HG02870 (cell line): ENCODE data around the gene CCDC27.
"Not testable (repeated sequence)": the region's sequence is repeated elsewhere in the genome, so short reads cannot be mapped to it uniquely, and the experiment has no call there.

Source experiments
- ATAC-seq: cut with Tn5 transposase; IDR thresholded peaks from one replicate; pipeline ENCODE4 v1.9.1; 2021; ENCODE audit warnings: mild to moderate bottlenecking, moderate library complexity; ENCODE audit not compliant: unreplicated experiment

Gene CCDC27

DNA sequence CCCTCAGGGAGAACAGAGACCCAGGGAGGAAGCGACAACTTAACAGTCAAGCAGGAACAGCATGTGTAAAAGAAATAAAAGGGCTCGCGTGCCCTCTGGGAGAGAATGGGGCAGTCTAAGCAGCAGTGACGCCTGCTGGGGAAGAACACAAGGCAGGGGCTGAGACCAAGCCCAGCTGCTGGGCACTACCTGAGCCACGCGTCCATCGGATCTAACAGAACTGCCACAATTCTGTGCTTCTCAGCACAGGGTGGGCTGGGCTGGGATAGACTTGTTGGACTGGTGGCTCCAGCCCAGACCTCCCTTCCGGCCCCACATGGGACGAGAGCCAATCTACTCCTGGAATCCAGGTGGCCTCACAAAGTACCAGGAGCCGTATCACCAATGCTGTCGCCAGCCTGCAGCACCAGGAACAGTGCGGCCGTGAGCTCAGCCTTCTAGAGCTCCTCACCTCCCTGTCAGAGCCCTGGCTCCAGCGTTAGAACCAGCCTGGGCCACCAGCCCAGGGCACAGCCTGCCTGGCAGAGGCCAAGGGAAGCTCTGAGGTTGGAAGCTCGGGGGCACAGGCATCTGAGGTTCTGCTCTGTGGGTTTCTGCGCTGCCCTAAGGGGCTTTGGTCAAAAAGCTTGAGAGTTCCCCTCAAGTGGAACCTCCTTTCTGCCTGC lies 36.6 kb downstream of the CCDC27 start:
- ATAC-seq, result no peak

DNA sequence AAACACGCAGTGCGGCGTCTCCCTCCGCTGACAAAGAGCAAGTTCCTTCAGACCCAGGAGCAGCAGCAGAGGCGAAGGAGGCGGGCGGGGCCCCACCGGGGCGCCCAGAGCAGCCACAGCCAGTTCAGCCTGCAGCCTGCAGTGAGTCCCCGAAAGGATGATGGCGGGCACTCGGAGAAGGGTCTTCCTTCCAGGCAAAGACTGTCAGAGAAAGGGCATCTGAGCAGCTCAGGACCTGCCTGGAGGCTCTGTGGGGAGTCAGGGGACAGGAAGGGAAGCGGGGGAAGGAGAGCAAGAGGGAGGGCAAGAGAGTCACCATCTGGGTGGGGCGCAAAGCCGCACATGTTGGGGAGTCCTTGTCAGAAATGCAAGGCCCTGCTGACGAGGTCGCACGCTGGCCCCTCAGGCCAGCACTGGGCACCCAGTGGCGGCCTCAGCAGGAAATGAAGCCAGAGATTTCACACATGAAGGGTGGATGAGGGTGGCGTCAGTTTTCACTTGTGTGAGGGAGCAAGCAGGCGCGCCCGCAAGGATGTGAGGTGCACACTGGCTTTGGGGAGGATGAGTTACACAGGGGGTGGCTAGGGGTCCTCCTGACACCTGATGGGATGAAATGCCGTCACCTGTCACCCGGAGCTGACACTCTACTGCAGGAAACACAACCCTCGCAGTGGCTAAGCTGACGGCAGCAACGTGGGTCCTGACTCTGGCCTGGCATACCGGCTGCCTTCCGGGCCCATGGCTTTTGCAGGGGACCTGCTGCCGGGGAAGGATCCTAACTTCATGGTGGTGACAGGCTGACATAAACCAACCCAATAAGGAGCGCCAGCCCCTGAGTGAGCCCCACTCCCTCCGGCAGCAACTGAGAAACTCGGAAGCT lies 37.4 kb downstream of the CCDC27 start:
- ATAC-seq, result no peak

- no peak for ATAC-seq
These were observed 38.3 kb downstream of the CCDC27 start for GRCh38 chr1:3790500-3790923.

GRCh38 chr1:3790952-3791351 lies 38.7 kb downstream of the CCDC27 start:
- ATAC-seq, result no peak

DNA sequence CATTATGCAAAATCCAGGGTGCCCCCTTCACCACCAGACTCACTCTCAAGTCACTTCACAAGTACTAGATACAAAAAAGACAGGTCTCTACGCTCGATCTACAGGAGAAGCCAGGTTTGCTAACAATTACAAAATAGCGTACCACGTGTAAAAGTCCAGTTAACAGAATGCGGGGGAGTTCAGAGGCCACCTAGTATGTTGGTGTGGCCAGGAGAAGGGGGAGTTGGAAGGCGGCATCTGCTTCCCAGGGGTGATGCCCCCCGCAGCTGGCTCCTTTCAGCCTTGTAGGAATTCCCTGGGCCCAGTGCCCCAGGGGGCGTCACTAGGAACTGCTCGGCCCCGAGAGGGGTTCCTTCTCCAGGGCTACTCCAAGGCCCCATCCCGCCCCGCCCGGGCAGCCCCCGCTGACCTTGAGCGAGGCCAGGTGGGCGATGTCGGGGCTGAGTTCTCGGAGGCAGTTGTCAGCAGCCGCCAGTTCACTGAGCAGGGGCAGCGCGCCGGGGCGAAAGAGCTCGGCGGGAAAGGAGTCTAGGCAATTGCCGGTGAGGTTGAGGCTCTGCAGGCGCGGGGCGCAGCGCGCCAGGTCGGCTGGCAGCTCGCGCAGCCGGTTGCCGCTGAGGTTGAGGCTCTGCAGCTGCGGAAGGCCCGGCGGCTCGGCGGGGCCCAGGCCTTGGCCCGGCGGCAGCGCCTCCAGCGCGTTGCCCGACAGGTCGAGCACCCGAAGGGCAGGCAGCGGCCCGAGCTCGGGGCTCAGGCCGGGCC lies 43.4 kb downstream of the CCDC27 start:
- no peak for ATAC-seq

GRCh38 chr1:3796215-3797061 lies 44.2 kb downstream of the CCDC27 start, which contains the start of gene LRRC47:
LRRC47 (minus strand) TSS chr1:3796498; CDS start chr1:3796476, 22 bp downstream.
- ATAC-seq, result peak; percentile 90

DNA sequence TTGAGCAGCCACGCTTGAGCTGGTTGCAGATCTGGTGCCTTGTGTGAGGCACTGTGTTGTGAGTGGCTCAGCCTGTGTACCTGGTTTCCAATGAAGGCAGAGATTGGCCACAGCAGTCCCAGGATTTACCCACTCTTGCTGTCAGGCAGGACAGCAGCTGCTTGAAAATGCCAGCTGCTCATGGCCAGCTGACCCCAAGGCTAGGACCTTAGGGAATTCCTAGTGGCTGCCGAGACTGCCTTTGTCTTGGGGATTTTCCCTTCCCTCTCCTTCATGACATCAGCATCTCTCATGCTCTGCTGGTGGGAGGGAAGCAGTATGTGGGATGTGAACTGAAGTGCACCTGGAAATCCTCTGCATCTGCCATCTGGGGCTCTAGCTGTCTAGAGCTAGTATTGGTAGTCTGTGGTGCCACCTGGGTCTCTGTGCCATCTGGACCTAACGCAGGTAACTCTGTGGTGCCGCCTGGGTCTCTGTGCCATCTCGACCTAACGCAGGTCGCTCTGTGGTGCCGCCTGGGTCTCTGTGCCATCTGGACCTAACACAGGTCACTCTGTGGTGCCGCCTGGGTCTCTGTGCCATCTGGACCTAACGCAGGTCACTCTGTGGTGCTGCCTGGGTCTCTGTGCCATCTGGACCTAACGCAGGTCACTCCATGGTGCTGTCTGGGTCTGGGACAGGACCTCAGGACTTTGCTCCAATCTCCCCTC lies 47.9 kb downstream of the CCDC27 start:
- no peak for ATAC-seq

DNA sequence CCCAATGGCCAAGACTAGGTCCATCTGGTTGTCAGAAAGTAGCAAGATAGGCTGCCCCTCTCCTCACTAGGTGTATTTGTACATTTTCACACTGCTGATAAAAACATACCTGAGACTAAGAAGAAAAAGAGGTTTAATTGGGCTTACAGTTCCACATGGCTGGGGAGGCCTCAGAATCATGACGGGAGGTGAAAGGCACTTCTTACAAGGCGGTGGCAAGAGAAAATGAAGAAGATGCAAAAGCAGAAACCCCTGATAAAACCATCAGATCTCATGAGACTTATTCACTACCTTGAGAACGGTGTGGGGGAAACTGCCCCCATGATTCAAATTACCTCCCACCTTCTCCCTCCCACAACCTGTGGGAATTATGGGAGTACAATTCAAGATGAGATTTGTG lies 48.5 kb downstream of the CCDC27 start:
- not testable (repeated sequence) for ATAC-seq

- ATAC-seq, result no peak
These were observed 51.8 kb downstream of the CCDC27 start for GRCh38 chr1:3803905-3804626.

GRCh38 chr1:3804627-3804944 lies 52.3 kb downstream of the CCDC27 start:
- ATAC-seq, result not testable (repeated sequence)

DNA sequence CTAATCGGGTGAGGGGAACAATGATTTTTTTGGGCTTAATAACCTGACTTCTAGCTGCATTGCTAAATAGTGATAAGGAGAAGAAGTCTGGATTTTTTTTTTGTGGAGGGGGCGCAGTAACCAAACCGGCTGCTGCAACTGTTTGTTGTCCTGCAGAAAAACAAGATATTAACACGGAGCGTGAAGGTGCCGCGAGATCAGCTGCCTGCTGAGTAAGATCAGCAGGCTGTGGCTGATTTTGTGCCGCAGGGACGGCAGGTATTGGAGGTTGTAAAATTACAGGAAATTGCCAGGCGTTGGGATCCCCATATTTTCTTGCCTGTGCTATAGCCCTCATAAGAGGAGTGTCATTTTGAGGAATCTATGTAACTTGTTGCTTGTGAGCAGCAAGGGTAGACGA lies 52.8 kb downstream of the CCDC27 start:
- no peak for ATAC-seq

DNA sequence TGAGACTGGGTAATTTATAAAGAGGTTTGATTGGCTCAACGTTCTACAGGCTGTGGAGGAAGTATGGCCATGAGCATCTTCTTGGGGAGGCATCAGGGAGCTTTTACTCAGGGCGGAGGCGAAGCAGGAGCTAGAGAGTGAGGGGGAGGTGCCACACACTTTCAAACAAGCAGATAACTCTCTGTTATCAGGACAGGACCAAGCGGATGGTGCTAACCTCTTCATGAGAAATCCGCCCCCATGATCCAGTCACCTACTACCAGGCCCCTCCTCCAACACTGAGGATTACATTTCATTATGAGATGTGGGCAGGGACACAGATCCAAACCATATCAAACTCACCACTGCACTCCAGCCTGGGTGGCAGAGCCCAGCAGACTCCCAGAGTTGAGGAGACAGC lies 55.5 kb downstream of the CCDC27 start:
- no peak for ATAC-seq

- no peak for ATAC-seq
These were observed 57.4 kb downstream of the CCDC27 start for GRCh38 chr1:3809680-3810079.

- not testable (repeated sequence) for ATAC-seq
These were observed 58.0 kb downstream of the CCDC27 start for GRCh38 chr1:3810149-3810761.

- ATAC-seq, result no peak
These were observed 59.3 kb downstream of the CCDC27 start for GRCh38 chr1:3811595-3811911.

- ATAC-seq, result no peak
These were observed 61.8 kb downstream of the CCDC27 start for GRCh38 chr1:3814065-3814464.

DNA sequence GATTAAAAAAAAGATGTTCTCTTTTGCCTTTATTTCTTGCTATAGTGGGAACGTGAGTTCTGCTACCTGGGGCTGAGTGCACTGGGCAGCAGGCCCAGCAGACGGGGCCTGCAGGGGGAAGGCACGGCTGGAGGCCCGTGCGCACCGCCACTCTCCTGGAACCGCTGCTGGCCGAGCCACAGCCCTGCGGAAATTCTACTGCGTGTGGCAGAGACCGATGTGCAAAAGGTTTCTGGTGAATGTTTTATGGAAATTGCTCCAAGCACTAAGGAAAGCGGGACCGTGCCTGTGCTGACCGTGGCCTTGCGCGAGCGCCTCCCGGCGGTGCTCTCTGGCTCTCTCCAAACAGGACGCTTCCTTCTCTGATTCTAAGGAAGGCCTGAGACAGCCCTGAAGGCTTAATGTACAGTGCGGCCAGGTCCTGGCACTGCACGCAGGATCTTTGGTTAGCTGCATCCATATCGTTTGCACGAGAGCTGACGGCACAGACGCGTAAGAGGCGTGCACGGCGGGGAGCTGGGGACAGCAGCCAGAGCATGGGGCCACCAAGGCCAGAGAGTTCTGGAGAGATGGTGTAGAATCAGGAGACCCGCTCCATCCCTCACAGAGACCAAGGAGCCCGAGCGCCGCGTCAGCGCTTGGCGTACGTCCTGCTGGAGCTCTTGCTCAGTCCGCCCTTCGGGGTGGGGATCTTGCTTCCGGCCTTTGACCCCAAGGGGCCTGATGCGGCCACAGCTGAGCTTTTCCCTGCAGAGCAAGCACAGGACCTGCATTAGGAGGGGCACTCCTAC lies 62.7 kb downstream of the CCDC27 start:
- ATAC-seq, result no peak
